ENCODE data around the gene OR2K2.
A peak's percentile ranks its signal among the peaks of the same experiment; 100 is the strongest.
"Not testable (repeated sequence)": the region's sequence is repeated elsewhere in the genome, so short reads cannot be mapped to it uniquely, and the experiment has no call there.

OR2K2 gene

DNA sequence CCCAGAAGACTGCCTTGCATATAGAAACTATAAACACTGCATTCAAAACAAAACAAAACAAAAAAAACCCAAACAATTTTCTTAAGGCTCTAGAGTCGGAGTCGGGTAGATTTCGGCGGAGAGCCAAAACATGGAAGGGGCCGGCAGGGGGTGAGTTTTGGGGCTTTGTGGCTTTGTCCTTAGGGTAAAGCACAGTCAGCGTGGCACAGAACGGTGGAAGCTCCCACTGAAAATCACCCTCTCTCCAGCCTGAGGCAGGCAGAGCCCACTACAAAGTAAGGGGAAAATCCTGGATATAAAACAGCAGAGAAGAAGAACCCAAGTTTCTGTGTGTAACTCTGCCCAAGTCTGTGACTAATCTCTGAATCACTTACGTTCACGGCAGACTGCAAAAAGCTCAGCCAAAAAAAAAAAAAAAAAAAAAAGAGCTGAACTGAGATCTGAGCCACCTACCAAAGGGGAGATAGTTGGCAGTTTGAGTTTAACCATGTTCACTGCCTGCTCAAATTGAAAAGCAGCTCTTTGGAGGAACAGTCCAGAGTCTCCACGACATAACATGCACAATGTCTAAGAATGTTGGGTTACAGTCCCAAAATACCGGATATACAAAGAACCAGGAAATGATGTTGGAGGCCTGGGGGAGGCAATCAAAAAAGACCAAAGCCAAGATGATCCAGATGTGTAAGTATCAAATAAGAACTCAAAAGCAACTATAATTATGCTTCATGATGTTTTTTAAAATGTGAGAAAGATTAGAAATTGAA lies 26.6 kb upstream of the OR2K2 start:
- H3K4me3 ChIP-seq (ENCODE audit: low read depth, low read length), result peak overlapping the region; percentile 44
- no peak for TF ChIP-seq CTCF (IDR thresholded peaks at IDR 0.05; ENCODE audit: low read depth, low read length)

GRCh38 chr9:111352545-111352944 lies 22.5 kb upstream of the OR2K2 start:
- TF ChIP-seq CTCF (IDR thresholded peaks at IDR 0.05; ENCODE audit: low read depth, low read length), result no peak
- H3K4me3 ChIP-seq (ENCODE audit: low read depth, low read length), result no peak overlapping the region

DNA sequence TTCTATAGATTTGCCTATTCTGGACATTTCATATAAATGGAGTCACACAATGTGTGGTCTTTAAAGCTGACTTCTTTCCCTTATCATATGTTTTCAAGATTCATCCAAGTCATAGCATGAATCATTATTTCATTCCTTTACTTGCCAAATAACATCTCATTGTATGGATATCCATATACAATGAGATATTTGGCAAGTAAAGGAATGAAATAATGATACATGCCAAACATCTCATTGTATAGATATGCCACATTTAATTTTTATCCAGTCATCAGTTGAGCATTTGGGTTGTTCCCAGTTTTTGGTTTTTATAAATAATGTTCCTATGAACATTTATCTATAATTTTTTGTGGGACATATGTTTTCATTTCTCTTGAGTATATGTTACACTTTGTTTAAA lies 20.5 kb upstream of the OR2K2 start:
- H3K4me3 ChIP-seq (ENCODE audit: low read depth, low read length), result no peak overlapping the region
- TF ChIP-seq CTCF (IDR thresholded peaks at IDR 0.05; ENCODE audit: low read depth, low read length), result no peak

- no peak overlapping the region for H3K4me3 ChIP-seq (ENCODE audit: low read depth, low read length)
- no peak for TF ChIP-seq CTCF (IDR thresholded peaks at IDR 0.05; ENCODE audit: low read depth, low read length)
Measured at GRCh38 chr9:111349766-111350165, 19.7 kb upstream of the OR2K2 start.

DNA sequence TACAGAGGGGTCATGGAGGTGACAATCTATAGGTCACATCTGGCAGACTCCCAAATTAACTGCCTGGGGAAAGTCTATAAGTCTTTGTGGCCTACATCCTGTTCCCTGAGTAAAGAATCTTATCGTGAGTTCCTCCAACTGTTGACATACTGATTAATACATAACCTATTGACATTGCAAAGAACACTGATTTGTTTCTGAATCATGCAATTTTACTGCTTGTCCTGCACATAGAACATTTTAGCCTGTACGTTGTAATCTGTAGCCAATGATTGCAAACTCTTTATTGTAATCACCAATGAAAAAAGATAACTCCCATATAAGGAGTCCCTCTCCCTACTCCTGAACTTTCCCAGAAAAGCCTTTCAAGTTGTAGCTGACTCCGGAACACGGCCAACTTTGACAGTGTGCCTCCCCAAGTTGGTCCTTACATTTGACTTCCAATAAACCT lies 18.8 kb upstream of the OR2K2 start:
- H3K4me3 ChIP-seq (ENCODE audit: low read depth, low read length), result no peak overlapping the region
- TF ChIP-seq CTCF (IDR thresholded peaks at IDR 0.05; ENCODE audit: low read depth, low read length), result no peak

DNA sequence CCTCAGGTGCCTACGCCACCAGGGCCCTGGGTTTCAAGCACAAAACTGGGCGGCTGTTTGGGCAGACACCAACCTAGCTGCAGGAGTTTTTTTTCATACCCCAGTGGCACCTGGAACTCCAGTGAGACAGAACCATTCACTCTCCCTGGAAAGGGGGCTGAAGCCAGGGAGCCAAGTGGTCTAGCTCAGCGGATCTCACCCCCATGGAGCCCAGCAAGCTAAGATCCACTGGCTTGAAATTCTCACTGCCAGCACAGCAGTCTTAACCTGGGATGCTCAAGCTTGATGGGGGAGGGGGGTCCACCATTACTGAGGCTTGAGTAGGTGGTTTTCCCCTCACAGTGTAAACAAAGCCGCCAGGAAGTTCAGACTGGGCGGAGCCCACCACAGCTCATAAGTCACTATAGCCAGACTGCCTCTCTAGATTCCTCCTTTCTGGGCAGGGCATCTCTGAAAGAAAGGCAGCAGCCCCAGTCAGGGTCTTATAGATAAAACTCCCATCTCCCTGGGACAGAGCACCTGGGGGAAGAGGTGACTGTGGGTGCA lies 4.4 kb upstream of the OR2K2 start:
- not testable (repeated sequence) for H3K4me3 ChIP-seq (ENCODE audit: low read depth, low read length)

GRCh38 chr9:111320631-111321030 lies 9.4 kb downstream of the OR2K2 start:
- no peak overlapping the region for H3K4me3 ChIP-seq (ENCODE audit: low read depth, low read length)
- no peak for TF ChIP-seq CTCF (IDR thresholded peaks at IDR 0.05; ENCODE audit: low read depth, low read length)
